B cell (primary cell): ENCODE results near the gene XRCC4.

Source experiments
- CTCF ChIP-seq: fragments of 200-600 bp; IDR thresholded peaks from one replicate; pipeline ENCODE4 v1.8.0; 2022; ENCODE audit warnings: antibody characterized with exemption, mild to moderate bottlenecking
- EZH2 ChIP-seq: IDR thresholded peaks from 2 replicates; pipeline ENCODE4 v1.6.1; 2012; ENCODE audit warnings: borderline replicate concordance, low read depth, mild to moderate bottlenecking, moderate library complexity, low read length; ENCODE audit not compliant: insufficient read depth, poor library complexity, severe bottlenecking

- TF ChIP-seq CTCF (no peak), EZH2 (no peak)
Observed at GRCh38 chr5:83172011-83172410, 94.7 kb downstream of the XRCC4 start.
